Body of pancreas (tissue), 4 donors: ENCODE data around the gene ACAD9.

Source experiments
- POLR2A ChIP-seq, 3 donors: fragments of 450-650 bp; IDR thresholded peaks; one replicate each; pipeline ENCODE4 v1.6.1; 2016; ENCODE audit warnings: antibody characterized with exemption in 3 of 3, mild to moderate bottlenecking in 2 of 3
- TF ChIP-seq, protein P1 (sequence below), 7 experiments: fragments of 450-650 bp in 4 of 7; fragments of 200-600 bp in 3 of 7; sonication (generic) in 3 of 7; IDR thresholded peaks; one replicate each; pipeline ENCODE4 v1.5.1; 2016 to 2019; ENCODE audit warnings: antibody characterized with exemption in 7 of 7

GRCh38 chr3:128935922-128936321 is 56.5 kb downstream of the ACAD9 start:
- TF ChIP-seq, protein P1, sequence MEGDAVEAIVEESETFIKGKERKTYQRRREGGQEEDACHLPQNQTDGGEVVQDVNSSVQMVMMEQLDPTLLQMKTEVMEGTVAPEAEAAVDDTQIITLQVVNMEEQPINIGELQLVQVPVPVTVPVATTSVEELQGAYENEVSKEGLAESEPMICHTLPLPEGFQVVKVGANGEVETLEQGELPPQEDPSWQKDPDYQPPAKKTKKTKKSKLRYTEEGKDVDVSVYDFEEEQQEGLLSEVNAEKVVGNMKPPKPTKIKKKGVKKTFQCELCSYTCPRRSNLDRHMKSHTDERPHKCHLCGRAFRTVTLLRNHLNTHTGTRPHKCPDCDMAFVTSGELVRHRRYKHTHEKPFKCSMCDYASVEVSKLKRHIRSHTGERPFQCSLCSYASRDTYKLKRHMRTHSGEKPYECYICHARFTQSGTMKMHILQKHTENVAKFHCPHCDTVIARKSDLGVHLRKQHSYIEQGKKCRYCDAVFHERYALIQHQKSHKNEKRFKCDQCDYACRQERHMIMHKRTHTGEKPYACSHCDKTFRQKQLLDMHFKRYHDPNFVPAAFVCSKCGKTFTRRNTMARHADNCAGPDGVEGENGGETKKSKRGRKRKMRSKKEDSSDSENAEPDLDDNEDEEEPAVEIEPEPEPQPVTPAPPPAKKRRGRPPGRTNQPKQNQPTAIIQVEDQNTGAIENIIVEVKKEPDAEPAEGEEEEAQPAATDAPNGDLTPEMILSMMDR (IDR thresholded peaks at IDR 0.05), result no peak
- TF ChIP-seq POLR2A (IDR thresholded peaks at IDR 0.05), result no peak
